ENCODE results near the gene RFC2.
"Not testable (repeated sequence)": the region's sequence is repeated elsewhere in the genome, so short reads cannot be mapped to it uniquely, and the experiment has no call there.

RFC2 gene

DNA sequence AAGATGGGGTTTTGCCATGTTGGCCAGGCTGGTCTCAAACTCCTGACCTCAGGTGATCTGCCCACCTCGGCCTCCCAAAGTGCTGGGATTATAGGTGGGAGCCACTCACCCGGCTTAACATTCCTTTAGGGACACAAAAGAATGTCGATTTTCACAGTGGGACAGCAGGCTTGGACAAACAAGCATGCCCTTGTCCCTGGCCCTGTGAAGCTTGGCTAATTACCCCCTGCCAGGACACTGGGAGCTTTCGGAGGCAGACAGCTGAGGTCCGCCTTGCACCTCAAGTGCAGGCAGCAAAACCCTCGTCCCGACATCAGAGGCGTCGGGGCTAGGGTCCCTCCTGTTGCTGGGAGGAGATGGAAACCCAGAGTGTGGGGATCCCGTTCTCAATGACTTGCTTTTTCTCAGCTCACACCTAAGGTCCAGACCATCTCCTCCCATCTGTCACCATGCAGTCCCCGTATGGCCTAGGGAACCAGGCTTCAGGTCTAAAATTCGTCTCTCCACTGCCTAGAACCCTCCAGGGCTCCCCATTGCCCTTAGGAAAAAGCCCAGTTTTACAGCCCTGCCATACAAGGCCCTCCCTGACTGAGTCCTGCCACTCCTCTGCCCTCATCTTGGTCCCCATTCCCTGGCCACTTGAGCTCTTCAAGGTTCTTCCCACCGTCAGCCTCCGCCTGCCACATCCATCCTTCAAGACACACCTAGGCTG is 28.7 kb upstream of the RFC2 start:
- no peak for DNase-seq

DNA sequence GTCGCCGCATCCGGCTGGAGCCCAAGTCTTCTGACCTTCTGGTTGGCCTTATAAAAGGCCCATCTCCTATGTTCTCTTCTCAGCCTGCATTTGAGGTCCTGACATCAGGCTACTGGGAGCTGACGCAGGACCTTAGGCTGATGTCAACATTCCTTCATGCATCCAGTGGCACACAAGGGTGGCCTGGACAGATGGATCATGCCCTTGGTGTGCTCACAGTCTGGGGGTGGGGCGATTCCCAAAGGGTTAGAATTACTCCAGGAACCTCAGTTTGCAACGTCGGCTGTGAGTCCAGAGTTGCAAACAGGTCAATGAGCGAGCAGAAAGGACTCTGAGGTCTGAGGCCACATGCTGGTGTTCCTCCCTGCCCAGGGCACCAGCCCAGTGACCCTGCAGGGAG is 26.8 kb upstream of the RFC2 start:
- DNase-seq = no peak

DNA sequence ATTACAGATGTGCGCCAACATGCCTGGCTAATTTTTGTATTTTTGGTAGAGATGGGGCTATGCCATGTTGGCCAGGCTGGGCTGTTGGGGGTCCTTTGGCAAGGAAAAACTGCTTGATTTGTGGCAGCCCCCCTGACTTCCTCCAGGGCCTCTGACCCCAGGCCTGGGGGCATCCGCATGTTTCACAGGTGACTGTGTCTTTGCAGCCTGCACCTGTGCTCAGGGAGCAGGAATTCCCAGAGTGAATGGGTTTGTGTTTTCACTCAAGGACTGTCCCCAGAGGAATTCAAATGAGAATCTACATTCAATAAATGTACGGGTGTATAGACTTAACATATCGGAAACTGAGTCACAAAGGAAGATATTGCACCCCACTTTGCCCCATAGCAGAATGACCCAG is 23.4 kb upstream of the RFC2 start:
- no peak for DNase-seq

DNA sequence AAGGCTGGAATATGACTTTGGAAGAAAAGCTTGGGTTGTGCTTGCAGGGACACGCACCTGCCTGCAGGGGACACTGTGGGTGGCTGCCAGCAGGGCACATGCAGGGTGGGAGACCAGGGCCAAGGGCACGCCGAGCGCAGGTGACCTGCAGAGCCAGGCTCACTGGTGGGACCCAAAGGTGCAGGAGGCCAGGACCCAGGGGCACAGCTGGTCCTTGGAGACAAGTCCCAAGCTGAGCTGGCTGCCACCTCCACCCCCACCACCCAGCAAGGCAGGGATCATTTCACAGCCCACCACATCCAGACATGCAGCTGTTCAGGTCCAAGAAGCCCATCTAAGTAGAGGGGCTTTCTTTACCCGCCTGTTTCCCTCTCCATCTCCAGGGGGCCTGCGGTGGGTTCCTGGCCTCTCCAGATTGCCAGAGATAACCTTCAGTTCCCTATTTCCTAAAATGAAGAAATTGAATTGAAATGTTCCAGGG is 21.2 kb upstream of the RFC2 start:
- peak; percentile 46 for DNase-seq

DNA sequence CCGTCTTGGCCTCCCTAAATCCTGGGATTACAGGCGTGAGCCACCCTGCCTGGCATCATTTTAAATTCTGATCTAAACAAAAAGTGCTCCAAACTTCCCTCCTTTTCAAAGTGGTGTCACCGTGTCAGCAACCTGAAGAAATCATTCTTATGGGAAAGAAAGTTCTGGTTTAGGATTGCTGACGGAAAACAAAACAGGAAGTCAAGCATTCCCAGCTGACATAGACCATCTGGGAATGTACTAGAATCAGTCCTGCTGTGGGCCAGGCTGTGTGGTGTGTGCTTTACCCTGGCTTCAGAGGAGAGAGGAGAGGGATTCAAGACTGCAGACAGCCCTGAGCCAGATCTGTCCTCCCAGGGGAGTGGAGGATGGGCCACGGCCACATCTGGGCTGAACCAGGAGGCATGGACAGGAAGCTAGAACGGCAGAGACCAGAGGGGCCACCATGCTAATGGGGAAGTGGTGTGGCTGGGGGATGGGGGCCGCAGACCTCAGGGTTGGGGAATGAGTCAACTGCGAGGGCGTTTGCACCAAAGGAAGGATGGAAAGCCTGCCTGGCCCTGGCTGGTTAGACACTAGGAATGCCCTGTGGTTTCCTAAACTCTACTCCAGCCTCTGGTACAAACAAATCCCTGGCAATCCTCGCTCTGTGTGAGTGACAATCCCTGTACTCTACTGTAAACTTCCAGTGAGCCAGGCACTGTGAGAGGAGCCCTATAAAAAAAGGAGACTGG is 18.3 kb upstream of the RFC2 start:
- DNase-seq = peak; percentile 59

DNA sequence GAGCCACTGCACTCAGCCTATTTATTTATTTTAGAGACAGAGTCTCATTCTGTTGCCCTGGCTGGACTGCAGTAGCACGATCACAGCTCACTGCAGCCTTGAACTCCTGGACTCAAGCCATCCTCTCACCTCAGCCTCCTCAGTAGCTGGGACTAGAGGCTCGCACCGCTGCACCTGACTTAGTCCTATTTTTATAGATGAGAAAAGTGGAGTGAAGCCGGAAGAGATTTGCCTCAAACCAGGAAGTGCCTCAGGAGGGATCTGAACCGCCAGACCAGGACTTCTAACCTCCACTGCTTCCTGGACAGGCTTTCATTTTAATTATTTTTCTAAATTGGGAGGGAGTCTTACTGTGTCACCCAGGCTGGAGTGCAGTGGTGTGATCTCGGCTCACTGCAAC is 17.5 kb upstream of the RFC2 start:
- peak; percentile 36 for DNase-seq

DNA sequence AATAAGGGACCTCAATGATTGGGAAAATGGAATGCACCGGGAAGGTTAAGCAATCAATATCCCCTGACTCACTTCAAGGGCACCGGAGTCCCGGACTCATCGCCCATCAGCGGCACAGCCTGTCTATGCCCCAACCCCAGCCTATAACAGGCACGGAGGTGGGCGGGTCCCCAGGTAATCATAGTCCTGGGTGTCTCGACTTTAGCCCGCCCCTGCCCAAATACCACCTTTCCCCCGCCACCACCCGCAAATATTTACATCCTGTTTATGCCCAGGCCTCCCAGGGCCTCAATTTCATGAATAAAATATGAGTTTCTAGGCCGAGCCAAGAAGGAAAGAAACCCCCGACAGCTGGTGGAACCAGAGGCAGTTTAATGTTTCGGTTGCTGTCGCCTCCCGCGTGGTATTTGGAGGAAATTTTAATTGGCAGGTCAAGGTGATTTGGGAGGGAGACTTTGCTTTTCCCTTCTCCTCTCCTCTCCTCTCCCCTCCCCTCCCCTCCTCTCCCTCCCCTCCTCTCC is 15.6 kb upstream of the RFC2 start:
- DNase-seq = peak; percentile 66

DNA sequence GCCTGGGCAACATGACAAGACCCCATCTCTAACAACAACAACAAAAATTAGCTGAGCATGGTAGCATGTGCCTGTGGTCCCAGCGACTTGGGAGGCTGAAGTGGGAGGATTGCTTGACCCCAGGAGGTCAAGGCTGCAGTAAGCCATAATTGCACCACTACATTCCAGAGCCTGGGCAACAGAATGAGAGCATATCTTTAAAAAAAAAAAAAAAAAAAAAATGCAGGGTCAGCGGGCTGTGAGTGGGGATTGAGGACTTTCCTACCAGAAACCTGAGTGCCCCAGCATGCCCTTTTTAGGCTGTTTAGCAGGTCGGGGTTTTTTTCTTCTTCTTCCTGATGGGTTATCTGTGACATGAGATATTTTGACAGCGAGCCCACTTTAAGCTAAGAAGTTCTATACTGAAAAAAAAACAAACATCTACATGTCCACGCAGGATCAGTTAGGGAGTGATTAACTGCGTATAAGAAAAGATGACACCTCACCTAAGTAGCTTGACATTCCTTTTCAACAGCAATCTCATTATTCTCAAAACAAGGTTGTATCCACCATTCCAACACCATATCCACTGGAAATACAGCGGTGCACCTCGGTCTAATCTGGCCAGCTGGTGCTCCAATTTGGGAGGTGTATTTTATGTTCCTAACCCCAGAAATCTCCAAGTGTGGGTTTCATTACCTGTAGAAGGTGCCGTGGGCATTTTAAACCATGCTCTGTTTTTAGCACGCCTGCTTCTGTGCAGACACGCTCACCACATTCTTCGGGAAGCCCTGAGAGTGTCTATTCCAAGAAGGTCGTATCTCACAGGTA is 13.8 kb upstream of the RFC2 start:
- no peak for DNase-seq

DNA sequence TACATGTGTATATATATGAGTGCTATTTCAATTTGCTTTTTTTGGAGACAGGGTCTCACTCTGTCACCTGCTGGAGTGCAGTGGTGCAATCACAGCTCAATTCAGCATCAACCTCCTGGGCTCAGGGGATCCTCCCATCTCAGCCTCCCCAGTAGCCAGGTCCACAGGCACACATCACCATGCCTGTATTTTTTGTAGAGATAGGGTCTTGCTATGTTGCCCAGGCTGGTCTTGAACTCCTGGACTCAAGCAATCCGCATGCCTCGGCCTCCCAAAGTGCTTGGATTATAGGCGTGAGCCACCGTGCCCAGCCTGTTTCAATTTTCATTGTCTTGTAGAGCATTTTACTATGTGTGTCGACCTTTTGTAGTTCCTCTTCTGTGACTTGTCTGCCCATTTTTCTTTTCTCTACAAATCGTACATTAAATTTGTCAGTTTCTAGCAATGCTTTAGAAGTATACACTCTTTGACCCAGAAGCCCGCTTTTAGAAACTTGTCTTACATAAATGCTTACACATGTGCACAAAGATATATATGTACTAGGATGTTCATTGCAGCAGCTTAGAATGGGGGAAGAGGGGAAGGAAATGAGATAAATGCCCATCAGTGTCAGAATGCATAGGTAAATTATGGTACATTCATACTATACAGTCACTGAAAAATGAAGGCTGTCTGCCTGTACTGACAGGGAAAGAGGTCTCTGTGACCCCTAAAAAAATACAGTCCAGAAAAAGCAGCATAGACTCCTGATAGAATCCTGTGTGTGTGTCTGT is 12.2 kb upstream of the RFC2 start:
- no peak for DNase-seq

DNA sequence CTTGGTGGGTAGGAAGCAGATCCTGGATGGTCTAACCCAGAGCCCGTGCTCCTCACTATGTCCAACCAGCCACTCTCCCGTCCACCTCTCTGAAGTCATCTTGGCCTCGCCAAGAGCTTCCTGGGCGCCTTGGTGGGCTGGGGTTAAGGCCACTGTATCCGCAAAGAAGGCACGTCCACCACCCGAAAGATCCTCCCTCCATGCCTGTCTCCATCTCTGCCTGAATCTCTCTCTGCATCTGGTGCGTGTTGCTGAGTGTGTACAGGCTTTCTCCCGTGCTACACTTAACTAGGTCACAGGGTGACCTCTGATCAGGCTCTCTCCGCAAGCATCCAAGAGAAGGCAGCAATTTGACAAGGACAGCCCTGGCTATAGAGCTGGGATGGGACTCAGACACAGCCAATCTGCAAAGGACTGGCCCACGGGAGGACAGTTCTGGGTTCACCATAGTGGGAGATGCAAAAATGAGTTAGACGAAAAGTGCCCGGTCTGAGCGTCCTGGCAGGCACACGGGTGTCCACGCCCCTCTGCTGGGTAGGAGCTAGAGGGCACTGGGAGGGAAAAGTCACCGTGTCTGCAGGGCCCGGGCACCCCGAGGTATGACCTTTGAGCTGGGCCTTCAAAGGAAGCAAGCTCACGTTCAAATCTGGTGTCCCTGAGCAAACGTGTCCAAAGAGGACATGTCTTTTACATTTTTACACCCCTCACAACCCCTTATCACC is 9.4 kb upstream of the RFC2 start:
- no peak for DNase-seq

DNA sequence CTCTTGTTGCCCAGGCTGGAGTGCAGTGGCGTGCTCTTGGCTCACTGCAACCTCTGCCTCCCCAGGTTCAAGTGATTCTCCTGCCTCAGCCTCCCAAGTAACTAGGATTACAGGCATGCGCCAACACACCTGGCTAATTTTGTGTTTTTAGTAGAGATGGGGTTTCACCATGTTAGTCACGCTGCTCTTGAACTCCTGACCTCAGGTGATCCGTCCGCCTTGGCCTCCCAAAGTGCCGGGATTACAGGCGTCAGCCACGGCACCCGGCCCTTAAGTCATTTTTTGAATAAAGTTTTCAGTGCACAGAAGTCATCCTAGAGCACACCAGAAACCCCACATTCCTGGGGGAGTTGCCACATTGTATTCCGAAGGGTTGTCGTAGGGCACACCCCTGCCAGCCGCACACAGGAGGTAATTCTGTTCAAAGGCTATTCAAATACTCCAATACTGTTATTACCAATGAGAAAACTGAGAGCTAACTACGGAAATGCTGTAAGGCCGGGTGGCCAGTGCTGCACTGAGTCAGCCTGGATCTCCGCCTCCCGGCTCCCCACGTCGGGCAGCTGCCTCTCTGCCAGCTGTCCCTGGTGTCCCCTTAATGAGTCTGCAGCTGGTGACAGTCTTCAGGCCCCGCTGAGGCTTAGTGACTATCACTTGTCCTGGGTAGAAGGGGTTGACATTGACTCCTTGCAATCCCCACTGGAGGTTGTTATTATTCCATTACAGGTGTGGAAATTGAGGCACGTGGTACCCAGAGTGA is 8.6 kb upstream of the RFC2 start:
- no peak for DNase-seq

DNA sequence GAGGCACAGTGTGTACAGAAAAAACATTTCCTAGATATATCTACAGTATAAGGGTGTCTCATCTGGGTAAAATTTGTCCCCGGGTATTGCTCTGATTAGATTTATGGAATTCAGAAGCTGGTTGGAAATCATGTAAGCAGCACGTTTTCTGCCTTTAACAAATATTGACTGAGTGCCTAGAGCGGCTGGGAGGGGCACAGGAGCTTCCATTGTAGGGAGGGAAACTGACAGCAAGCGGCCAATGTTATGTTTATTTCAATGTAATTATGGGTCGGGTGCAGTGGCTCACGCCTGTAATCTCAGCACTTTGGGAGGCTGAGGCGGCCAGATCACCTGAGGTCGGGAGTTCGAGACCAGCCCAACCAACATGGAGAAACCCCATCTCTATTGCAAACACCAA is 4.4 kb upstream of the RFC2 start:
- DNase-seq = no peak

DNA sequence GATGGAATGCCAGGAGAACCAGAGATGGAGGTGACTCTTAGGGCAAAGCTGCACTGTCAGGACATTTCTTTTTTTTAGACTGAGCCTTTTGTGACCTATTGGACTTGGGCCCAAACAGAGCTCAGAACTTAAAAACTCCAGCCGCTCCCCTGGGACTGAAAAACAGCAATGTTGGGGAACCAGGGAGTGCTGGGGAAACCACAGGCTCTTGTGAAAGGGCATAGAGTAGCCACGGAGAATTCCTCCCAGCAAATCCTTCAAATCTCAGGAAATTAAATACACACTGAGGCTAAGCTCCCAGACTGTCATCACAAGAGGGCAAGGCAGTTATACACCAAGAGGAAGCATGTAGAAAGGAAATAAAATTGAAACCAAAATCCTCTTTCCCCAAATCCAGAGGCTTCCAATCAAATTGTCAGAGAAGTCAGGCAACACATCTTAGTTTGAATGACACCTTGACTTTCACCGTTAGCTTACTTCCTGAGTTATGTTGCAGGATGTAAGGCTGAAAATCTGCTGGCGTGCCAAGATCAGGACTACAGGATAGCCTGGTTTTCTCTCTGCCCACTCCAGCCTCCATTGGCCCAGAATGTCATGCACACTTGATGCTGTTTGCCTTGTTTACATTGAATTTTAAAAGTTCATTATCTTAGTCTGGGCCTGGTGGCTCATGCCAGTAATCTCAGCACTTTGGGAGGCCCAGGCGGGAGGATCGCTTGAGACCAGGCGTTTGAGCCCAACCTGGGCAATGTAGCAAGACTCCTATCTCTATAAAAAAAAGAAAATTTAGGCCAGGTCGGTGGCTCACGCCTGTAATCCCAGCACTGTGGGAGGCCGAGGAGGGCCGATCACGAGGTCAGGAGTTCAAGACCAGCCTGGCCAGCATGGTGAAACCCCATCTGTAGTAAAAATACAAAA is 2.6 kb upstream of the RFC2 start:
- no peak for DNase-seq

DNA sequence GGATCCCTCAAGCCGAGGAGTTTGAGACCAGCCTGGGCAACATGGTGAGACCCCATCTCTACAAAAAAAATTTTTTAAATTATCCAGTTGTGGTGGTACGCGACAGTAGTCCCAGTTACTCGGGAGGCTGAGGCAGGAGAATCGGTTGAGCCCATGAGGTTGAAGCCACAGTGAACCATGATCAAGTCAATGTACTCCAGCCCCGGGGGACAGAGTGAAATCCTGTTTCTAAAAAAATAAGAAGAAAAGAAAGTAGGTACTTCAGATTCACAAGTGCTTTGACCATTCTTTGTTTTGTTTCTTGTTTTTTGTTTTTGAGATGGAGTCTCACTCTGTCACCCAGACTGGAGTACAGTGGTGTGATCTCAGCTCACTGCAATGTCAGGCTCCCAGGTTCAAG is 1.3 kb upstream of the RFC2 start:
- DNase-seq = not testable (repeated sequence)

DNA sequence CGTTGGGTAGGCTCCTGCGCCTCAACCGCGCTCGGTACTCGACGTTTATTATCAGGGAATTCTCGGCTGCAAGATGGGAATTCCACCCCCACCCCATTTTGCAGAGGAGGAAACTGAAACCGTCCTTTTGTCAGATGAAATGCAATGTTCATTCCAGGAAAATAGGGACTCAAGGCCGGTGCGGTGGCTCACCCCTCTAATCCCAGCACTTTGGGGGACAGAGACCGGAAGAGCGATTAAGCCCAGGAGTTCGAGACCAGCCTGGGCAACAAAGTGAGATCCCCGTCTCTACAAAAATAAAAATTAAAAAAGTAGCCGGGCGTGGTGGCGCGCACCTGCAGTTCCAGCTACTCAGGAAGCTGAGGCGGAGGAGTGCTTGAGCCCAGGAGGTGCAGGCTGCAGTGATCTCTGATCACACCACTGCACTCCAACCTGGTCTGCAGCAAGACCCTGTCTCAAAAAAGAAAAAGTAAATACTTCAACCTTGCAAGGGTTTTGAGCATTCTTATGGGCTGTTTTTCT is 720 bp upstream of the RFC2 start:
- peak; percentile 25 for DNase-seq

DNA sequence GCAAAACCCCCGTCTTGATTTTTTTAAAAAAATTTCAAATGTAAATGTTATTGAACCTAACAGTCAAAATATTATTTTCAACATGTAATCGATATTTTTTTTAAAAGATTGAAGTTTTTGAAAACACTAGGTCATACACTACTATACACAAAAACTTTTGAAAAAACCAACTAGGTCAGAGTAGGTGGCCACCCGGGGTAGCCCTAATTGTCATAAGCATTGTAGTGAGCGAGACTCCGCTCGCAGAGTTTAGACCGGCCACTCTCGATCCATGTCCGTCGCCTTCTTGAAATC is 417 bp downstream of the RFC2 start:
- DNase-seq = no peak

DNA sequence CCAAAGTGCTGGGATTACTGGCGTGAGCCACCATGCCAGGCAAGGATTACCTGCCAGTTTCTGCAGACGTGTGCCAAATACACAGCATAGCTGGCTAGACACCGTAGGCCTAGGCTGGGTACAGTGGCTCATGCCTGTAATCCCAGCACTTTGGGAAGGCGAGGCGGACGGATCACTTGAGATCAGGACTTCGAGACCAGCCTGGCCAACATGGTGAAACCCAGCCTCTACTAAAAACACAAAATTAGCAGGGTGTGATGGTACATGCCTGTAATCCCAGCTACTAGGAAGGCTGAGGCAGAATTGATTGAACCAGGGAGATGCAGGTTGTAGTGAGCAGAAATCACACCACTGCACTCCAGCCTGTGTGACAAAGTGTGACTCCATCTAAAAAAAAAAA is 868 bp downstream of the RFC2 start:
- DNase-seq = no peak

DNA sequence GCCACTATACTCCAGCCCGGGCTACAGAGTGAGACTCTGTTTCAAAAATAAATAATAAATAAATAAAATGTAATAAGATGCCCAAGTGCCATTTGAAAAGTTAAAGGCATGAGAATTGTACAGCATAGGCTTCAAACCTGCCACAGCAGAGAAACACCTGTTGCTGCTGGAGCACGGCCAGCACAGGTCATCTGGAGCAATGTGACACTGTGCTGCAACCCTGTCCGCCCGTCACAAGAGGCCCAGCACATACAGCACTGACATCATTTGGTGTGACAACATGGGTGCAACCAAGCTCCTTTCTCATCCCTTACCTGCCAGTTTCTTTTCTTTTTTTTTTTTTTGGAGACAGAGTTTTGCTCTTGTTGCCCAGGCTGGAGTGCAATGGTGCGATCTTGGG is 1.3 kb downstream of the RFC2 start:
- no peak for DNase-seq

DNA sequence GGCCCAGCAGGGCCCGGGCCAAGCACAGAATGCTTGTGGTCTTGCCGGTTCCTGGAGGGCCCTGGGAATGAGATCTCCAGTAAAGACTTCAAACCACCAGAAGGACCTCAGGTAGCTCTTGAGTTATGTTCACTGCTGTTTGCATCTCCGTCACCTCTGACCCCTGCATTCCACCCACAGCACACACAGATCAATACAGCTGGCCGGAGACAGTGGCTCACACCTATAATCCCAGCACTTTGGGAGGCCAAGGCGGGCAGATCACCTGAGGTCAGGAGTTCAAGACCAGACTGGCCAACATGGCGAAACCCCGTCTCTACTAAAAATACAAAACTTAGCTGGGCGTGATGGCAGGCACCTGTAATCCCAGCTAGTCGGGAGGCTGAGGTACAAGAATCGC is 5.1 kb downstream of the RFC2 start:
- DNase-seq = not testable (repeated sequence)

DNA sequence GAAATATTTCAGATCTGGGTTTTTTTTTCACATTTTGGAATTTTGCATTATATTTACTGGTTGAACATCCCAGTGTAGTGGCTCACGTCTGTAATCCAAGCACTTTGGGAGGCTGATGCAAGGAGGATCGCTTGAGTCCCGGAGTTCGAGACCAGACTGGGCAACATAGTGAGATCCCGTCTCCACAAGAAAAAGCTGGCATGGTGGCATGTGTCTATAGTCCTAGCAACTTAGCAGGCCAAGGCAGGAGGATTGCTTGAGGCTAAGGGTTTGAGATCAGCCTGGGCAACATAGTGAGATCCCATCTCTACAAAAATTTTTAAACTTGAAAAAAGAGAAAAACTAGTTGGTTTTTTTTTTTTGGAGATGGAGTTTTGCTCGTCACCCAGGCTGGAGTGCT is 6.0 kb downstream of the RFC2 start:
- no peak for DNase-seq
